ENCODE measurements around the gene DNAJC17.

The DNAJC17 gene

DNA sequence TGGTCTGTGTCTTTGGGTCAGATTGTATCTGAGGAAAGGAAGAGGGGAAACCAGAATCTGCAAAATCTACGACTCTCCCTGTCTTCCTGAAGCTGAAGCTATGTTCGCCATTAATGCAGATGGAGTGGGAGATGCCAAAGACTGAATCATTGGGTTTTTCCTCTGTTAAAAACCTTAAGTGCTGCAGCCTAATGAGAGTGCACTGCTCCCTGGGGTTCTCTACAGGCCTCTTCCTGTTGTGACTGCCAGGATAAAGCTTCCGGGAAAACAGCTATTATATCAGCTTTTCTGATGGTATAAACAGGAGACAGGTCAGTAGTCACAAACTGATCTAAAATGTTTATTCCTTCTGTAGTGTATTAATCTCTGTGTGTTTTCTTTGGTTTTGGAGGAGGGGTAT lies 76.2 kb downstream of the DNAJC17 start:
- DNase-seq, result no peak

DNA sequence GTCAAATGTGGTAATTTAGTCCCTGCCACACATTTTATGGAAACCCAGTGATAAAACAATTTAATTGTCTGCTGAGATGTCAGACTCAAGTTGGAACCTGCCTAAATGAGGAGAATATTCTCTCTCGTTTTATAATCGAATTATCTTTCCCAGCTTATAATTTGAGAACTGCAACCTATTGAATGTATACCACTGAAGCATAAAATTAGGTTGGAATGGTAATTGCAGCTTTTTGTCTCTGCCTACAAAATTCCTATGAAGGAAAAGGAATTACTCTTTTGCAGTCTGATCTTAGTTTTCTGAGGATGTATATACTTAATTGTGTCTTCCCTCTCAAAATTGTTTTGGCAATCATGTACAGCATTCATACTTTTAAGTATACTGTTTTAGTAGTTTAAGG lies 83.4 kb downstream of the DNAJC17 start:
- DNase-seq, result no peak

DNA sequence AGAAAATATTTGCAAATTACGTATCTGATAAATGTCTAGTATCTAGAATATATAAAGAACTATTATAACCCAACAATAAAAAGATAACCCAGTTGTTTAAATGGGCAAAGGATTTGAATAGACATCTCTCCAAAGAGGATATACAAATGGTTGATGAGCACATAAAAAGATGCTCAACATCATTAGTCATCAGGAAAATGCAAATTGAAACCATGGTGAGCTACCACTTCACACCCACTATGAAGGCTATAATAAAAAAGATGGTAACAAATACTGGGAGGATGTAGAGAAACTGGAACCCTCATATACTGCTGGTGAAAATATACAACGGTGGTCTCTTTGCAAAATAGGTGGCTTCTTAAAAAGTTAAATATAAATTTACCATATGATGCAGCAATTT lies 84.3 kb downstream of the DNAJC17 start:
- DNase-seq, result no peak

DNA sequence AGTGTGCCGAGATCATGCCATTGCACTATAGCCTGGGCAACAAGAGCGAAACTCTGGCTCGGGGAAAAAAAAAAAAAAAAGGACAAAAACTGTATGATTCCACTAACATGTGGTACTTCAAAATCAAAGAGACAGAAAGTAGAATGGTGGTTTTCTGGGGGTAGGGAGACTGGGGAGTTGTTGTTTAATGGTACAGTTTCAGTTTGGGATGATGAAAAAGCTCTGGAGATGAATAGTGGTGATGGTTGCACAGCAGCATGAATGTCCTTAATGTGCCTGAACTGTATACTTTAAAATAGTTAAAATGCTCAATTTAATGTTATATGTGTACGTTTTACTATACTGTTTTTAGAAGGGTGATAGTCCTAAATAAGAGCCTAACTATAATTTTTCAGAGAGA lies 84.9 kb downstream of the DNAJC17 start:
- DNase-seq, result no peak

DNA sequence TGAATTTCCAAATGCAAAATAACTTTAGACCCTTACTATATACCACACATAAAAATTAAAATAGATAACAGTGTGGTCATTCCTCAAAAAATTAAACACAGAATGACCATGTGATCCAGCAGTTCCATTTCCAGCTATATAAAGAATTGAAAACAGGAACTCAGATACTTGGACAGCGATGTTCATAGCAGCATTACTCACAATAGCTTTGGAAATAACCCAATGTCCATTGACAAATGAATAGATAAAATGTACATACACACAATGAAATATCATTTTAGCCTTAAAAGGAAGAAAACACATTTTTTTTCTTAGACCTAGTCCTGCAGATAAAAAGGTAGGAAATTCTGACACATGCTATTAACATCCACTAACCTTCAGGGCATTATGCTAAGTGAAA lies 85.6 kb downstream of the DNAJC17 start:
- no peak for DNase-seq

DNA sequence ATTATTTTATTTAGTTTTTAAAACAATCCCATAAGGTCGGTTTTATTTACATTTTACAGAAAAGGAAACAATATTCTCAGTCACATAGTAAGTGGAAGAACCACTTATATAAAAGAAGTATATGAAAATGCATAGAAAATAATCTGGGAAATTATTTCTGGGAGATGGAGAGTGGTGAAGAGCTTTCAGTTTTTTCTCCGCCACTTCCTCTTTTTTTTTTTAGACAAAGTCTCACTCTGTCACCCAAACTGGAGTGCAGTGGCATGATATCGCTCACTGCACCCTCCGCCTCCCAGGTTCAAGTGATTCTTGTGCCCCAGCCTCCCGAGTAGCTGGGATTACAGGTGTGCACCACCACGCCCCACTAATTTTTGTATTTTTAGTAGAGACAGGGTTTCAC lies 91.1 kb downstream of the DNAJC17 start:
- no peak for DNase-seq

All from CD4-positive, alpha-beta T cell treated with Interferon alpha-2 for 1 hour (primary cell).